ENCODE results near the gene FAM120B.

The FAM120B gene

DNA sequence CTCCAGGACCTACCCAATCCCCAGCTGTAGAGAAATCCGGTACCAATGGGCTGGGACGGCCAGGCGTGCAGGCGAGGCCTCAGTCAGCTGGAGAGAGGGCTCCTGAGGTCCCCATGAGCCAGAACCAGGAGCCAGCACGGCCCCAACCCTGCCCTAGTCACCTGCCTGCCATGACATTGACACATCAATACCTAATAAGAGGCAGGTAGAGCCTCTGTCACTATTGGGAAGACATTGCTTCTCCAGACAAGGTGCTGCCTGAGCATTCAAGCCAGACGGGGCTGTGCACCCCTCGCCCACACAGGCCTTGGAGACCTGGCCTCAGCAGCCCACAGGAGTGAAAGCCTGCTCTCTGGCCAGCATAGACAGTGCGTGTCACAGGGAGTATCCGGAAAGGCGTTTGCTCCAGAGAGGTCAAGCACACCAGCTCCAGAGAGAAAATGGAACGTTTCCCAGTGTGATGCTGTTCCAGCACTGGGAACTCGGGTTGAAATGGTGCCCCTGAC lies 19.1 kb upstream of the FAM120B start:
- no peak for DNase-seq

DNA sequence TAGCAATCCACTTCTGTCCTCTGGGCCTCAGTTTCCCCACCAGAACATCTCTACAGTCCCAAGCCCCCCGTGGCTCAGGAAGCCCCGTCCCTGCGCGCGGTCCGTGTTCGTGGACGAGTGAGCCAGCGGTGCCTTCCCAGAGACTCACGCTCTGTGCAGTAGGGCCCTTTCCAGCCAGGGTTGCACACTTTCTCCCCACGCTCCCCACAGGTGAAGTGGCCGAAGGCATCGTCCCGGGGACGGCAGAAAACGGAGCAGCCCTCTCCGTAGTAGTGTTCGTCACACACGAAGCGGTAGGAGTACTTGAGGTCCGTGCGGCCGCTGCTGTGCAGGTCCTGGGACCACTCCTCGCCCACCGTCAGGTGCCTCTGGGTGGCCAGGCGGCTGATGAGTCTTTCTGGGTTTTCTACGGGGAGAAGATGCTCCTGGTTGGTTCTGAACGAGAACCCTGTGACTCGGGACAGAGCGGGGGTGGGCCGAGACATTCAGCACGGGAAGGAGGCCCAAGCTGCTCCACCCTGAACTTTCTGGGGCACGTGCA lies 18.4 kb upstream of the FAM120B start:
- no peak for DNase-seq

DNA sequence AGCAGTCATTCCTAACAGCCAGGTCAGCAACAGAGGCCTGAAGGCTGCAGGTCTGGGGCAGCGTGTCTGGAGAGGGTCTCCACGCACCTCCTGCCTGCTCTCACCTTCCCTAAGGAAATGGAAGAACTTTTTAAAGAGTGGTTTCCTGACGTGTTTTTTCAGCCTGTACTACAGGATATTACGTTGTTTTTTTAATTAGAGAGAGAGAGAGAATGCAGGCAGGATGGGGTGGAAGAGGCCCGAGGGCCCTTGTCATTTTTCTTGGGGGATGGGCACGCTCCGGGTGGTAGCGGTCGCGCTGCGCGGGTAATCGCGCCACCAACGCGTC lies 17.7 kb upstream of the FAM120B start:
- no peak for DNase-seq

DNA sequence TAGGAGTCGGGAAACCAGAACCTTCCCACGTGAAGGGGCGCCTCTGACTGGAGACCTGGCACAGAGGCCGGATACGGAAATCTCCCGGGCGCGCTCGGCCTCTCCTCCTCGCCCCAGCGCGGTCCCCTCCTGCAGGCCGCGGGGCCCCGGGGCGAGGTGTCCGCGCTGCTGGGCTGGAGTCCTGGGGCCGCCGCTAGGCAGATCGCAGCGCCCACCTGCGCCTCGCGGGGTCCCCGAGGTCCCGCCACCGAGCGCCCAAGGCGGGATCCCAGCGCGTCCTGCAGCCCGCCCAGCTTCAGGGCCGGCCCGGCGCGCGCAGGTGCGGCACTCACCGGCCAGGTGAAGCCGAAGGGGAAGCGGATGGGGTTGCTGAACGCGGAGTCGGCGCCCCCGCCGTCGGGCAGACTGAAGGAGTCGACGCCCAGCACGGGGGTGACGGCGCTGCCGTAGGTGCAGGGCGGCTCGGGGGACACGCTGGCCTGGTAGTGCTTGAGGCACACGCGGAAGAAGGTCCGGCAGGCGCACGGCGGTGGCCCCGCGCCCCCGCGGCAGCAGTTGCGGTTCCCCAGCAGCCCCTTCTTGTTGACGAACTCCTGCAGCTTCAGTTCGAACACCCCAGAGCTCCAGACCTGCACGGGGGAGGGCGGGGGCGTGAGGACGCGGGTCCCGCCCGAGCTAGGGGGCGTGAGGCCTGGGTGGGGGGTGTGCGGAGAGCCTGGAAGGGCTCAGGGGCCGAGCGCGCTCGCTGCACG lies 17.2 kb upstream of the FAM120B start:
- DNase-seq = no peak

GRCh38 chr6:170289951-170290295 lies 16.6 kb upstream of the FAM120B start:
- no peak for DNase-seq

DNA sequence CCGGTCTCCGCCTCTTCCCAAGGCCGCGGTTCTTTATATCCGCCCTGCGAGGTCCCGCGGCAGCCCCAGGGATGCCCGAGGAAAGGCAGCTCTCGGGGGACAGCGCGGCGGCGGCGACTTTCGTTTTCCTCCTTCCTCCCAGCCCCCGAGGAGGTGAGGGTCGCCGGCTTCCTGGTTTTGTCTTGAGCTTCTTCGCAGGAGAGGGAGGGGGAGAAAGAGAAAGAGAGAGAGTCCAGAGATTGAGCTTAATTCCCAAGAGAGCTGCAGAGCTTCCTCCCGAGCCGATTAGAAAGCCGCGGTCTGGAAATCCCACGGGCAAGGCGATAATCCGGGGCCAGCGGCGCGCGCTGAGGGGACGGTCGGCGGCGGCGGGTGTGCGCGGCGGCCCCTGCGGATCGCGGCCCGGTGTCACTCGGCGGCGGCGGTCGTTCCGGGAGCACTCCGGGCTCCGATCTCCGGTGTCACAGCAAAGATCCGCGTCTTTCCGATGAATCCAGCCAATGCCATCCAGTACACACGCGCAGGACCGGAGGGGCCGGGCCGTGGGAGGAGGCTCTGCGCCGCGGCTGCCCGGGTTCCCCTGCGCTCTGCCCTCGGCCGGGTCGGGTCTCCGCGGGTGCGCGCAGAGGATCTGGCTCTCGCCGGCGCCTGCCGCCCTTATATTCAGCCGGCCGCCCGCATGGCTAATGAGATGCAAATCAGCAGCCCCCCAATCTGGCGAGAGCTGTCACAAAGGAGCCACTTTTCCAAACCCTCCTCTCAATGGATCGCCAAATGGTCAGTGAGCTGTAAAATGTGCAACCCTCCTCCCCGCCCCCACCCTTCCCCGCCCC lies 16.0 kb upstream of the FAM120B start, which contains the start of gene DLL1:
Gene DLL1, minus strand, starts transcription at position 783 of the 833 bp plus-strand sequence. CDS start 939 bp downstream, outside the sequence.
- peak; percentile 86 for DNase-seq

GRCh38 chr6:170291271-170292110 lies 15.1 kb upstream of the FAM120B start:
- DNase-seq = peak; percentile 84

- DNase-seq = no peak
Observed at GRCh38 chr6:170292111-170292406, 14.5 kb upstream of the FAM120B start.

- DNase-seq = peak; percentile 34
Observed at GRCh38 chr6:170292407-170293158, 14.0 kb upstream of the FAM120B start.

- DNase-seq = no peak
Observed at GRCh38 chr6:170293341-170294231, 13.0 kb upstream of the FAM120B start.

- no peak for DNase-seq
Observed at GRCh38 chr6:170294298-170294730, 12.2 kb upstream of the FAM120B start.

DNA sequence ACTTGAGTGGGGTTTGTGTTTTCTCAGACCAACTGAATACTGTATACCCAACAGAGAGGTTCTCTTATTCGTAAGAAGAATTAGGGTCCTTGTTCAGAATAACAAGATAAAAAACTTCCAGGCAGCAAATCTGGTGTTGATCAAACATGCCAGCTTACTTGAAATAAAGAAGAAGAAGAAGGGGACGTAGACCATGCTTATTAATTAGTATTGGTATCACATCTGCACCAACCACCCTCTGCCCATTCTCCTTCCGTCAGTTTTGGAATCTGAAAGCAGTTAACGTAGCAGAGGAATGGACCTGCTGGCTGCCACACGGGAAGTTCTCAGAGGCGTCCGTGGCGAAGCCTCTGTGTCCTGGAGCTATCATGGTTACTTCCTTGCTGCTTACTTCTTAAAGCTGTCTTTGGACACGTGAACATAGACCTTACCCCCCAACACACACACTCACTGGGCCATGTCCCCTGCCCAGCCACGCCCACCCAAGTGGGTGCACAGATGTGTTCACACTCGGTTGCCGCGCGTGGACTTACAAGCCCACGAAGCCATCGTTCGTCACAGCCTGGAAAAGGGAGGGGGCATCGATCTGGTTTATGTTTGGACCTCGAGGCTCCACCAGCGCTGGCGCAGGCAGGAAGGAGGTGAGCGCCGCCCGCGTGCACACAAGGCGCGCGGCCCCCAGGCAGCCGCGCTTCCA lies 11.6 kb upstream of the FAM120B start:
- DNase-seq = no peak

DNA sequence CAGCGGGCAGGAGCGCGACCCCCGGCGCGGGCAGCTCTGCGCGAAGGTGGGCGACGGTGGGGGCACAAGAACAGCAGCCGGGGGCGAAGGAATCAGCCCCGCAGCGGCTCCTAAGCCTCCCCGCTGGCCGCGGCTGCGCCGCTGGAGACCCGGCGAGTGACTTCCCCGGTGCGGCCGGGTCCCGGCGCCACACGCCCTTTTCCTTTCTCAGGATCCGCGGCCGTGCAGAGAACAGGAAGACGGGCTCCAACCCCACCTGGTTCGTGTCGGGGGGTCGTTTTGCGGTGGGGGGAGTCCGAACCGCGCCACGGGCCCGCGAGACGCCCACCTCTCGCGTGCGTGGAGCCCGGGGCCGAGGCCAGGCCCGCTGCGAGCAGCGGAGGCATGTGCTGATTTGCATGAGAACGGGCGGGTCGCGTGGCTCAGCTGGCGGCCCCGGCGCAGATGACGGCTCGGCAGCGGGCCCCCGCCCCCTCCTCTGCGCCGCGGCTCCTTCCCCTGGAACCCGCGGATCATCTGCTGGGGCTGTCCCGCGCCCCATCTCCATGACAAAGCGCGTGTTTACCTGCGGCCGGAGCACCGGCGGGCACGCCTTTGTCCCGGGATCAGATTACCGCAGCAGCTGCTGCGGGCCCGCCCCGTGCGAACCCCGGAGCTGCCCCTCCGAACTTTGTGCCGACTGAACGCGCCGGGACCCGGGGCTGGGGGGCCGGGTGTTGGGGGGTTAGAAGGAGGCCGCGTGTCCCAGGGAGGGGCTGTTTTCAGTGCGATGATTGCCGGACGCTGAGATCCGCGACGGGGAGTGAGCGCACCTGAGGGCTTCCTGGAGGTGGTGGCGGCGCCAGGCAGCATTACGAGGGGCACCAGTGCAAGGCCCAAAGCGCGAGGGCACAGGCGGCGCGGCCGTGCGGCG lies 10.8 kb upstream of the FAM120B start:
- peak; percentile 68 for DNase-seq

DNA sequence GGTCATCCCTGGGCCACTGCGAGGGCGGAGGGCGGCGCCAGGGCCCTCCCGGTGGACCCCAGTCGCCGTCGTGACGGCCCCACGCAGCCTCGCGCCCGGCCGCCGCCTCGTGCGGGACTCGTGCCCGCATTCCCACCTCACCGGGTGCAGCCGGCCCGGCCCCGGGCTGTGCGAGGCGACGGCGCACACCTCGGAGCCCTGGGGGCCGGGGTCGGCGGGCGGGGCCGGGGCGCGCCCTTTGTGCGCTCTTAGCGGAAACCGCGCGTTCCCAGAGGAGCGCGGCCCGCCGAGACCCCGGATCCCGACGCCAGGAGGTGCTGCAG lies 10.2 kb upstream of the FAM120B start:
- DNase-seq = no peak

GRCh38 chr6:170296746-170297575 lies 9.6 kb upstream of the FAM120B start:
- DNase-seq = peak; percentile 86

- peak; percentile 86 for DNase-seq
Observed at GRCh38 chr6:170297576-170298330, 8.8 kb upstream of the FAM120B start.

GRCh38 chr6:170298688-170299087 lies 7.9 kb upstream of the FAM120B start:
- no peak for DNase-seq

DNA sequence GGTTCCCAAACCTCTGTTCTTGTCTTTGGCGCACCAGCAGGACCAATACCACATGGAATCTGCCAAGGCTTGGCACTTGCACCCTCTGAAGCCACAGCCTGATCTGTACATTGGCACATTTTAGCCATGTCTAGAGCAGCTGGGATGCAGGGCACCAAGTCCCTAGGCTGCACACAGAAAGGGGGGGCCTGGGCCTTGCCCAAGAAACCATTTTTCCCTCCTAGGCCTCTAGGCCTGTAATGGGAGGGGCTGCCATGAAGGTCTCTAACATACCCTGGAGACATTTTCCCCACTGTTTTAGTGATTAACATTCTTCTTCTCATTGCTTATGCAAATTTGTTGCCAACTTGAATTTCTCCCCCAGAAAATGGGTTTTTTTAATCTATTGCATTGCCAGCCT lies 5.4 kb upstream of the FAM120B start:
- DNase-seq = no peak
